ENCODE data around the gene MMP25.
A peak's percentile ranks its signal among the peaks of the same experiment; 100 is the strongest.

The MMP25 gene

DNA sequence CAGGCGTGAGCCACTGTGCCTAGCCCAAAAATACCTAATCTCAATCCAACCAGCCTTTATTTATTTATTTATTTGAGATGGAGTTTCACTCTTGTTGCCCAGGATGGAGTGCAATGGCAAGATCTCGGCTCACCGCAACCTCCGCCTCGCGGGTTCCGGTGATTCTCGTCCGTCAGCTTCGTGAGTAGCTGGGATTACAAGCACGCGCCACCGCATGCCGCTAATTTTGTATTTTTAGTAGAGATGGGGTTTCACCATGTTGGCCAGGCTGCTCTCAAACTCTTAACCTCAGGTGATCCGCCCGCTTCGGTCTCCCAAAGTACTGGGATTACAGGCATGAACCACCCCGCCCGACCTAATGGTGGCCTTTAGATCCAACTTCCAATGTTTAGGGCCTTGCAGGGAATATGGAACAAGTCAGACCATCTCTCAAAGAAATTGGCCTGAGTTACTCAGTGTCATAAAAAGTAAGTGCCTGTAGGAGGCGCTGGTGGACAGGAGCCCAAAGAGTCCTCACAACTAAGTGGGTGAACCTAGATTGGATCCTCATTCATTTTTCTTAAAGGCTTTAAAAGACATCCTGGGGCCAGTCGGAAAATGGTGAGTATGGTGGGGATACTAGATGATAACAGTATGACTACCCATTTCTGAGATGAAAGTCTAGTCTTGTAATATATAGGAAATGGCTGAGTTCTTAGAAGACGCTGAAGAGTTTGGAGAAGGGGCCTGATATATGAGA is 48.1 kb downstream of the MMP25 start:
- Mint-ChIP-seq H3K9me3 (no peaks in the 10 kb centered on the region), H3K27me3 (no peaks in the 10 kb centered on the region), H3K27ac (ENCODE audit: low read depth) (peak overlapping the region; percentile 32), H3K4me1 (peaks cover 16% of the 10 kb centered on the region), H3K4me3 (no peak overlapping the region), H3K36me3 (ENCODE audit: insufficient read depth) (peaks cover 7% of the 10 kb centered on the region)
- ATAC-seq (replicated peaks; ENCODE audit: extremely low read depth, poor library complexity, severe bottlenecking) (no peak), DNase-seq (ENCODE audit: low spot score in 2 of 2) (peak in 1 of 2 donors; percentile 47)

DNA sequence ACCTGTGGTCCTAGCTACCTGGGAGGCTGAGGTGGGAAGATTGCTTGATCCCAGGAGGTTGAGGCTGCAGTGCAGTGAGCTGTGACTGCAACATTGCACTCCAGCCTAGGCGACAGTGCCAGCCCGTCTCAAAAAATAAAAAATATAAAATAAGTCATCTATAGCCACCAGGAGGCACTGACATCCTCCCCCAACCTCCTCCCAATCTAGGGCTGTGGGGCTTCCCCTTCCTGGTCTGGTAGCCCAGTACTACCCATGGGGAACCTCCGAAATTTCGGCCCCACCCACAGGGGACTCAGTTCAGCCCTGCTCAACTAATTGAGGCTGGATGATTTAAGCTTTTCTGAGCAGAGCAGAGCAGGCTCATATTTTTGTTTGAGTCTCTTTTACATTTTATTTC is 49.5 kb downstream of the MMP25 start:
- DNase-seq (ENCODE audit: low spot score in 2 of 2) (peak in 1 of 2 donors; percentile 42), ATAC-seq (replicated peaks; ENCODE audit: extremely low read depth, poor library complexity, severe bottlenecking) (peak; percentile 70)
- peaks cover 28% of the 10 kb centered on the region for H3K4me1 Mint-ChIP-seq
- H3K9me3 Mint-ChIP-seq: no peaks in the 10 kb centered on the region
- H3K27me3 Mint-ChIP-seq: no peaks in the 10 kb centered on the region
- no peak overlapping the region for H3K4me3 Mint-ChIP-seq
- peak overlapping the region; percentile 38 for H3K27ac Mint-ChIP-seq (ENCODE audit: low read depth)
- peaks cover 9% of the 10 kb centered on the region for H3K36me3 Mint-ChIP-seq (ENCODE audit: insufficient read depth)

- H3K27me3 Mint-ChIP-seq: no peaks in the 10 kb centered on the region
- no peaks in the 10 kb centered on the region for H3K9me3 Mint-ChIP-seq
- H3K4me3 Mint-ChIP-seq: no peak overlapping the region
- H3K27ac Mint-ChIP-seq (ENCODE audit: low read depth): peak overlapping the region; percentile 38
- peaks cover 28% of the 10 kb centered on the region for H3K4me1 Mint-ChIP-seq
- no peak for ATAC-seq (replicated peaks; ENCODE audit: extremely low read depth, poor library complexity, severe bottlenecking)
- no peak for DNase-seq (ENCODE audit: low spot score in 2 of 2)
- peaks cover 13% of the 10 kb centered on the region for H3K36me3 Mint-ChIP-seq (ENCODE audit: insufficient read depth)
Measured at GRCh38 chr16:3096362-3096761, 50.0 kb downstream of the MMP25 start.

DNA sequence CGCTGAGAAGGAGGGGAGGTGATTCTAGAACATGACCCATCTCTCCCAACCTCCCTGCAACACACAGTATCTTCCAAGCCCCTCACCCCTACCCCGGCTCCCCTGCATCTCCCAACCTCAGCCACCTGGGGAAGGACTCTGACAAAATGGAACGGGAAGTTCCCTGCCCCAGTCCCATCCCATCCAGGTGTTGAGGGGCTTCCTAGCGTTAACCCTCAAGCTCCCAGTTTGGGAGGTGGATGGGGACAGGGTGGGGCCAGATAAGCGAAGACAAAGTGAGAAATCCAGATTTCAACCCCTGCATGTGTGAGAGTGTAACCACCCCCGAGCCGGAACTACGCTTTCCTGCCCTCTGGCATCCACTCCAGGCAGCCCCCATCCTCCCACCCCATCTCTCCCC is 50.9 kb downstream of the MMP25 start:
- no peaks in the 10 kb centered on the region for H3K27me3 Mint-ChIP-seq
- H3K27ac Mint-ChIP-seq (ENCODE audit: low read depth): no peak overlapping the region
- peaks cover 35% of the 10 kb centered on the region for H3K4me1 Mint-ChIP-seq
- H3K9me3 Mint-ChIP-seq: no peaks in the 10 kb centered on the region
- ATAC-seq (replicated peaks; ENCODE audit: extremely low read depth, poor library complexity, severe bottlenecking): no peak
- H3K36me3 Mint-ChIP-seq (ENCODE audit: insufficient read depth): peaks cover 14% of the 10 kb centered on the region
- H3K4me3 Mint-ChIP-seq: no peak overlapping the region
- no peak for DNase-seq (ENCODE audit: low spot score in 2 of 2)

DNA sequence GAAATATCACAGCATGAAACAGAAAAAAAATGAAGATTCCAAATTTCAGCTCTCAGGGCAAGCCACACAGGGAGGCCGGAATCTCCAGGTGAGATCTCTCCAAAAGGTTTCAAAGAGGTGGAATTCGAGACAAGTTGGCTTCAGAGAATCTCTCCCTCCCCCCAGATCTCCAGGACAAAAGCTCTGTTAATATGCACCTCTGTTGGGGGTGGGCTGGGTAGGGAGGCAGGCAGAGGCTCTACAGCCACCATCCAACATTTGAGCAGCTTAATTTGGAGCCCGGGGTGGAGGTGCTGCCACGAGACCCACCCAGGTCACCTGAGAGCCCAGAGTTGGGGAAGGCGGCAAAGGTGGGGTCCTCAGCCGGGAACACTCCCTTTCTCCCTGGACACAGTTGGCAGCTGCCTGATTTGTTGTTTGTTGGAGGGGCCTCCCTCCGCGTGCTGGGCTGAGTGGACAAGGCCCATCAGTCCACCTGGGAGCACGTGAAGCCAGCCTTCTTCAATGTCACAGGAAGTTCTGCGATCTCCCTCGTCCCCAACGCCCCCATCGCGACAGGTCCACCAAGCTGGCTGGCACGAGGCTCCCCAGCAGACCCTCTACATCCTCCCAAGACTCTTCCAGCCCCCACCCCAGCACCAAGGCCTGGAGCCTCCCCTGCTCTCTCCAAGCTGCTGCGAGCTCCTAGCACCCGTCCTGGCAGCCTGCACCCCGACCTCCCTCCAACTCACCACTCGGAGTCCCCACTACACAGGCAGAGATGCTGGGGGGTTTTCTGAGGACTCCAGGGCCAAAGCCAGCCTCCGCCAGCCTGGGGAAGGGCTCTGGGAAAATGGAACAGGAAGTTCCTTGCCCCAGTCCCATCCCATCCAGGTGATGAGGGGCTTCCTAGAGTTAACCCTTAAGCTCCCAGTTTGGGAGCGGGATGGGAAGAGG is 52.4 kb downstream of the MMP25 start, which contains the start of gene ZSCAN10:
Gene ZSCAN10 (minus strand): TSS at position 836 of the 936 bp plus-strand sequence. CDS start 6,357 bp downstream, outside the sequence.
- H3K36me3 Mint-ChIP-seq (ENCODE audit: insufficient read depth): peaks cover 13% of the 10 kb centered on the region
- no peaks in the 10 kb centered on the region for H3K9me3 Mint-ChIP-seq
- H3K27ac Mint-ChIP-seq (ENCODE audit: low read depth): no peak within 1 kb of the TSS
- H3K27me3 Mint-ChIP-seq: no peaks in the 10 kb centered on the region
- ATAC-seq (replicated peaks; ENCODE audit: extremely low read depth, poor library complexity, severe bottlenecking): no peak
- H3K4me1 Mint-ChIP-seq: peaks cover 36% of the 10 kb centered on the region
- DNase-seq (ENCODE audit: low spot score in 2 of 2): no peak
- peak within 1 kb of the TSS; percentile 64 for H3K4me3 Mint-ChIP-seq

DNA sequence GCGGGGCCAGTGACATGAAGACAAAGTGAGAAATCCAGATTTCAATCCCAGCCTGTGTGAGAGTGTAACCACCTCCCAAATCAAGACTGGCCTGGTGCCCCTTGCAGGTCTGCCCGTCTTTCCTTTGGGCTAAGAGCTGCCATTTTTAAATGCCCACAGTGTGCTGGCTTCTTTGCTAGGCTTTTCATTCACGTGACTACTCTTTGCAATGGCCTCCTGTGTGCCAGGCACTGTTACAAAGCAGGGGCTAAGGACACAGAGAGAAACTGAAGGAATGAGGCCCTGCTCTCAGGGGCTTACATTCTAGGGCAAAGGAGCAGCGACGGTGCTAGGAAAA is 53.0 kb downstream of the MMP25 start:
- H3K36me3 Mint-ChIP-seq (ENCODE audit: insufficient read depth): peaks cover 13% of the 10 kb centered on the region
- DNase-seq (ENCODE audit: low spot score in 2 of 2) (no peak), ATAC-seq (replicated peaks; ENCODE audit: extremely low read depth, poor library complexity, severe bottlenecking) (no peak)
- H3K9me3 Mint-ChIP-seq: no peaks in the 10 kb centered on the region
- H3K4me3 Mint-ChIP-seq: peak overlapping the region; percentile 64
- H3K27ac Mint-ChIP-seq (ENCODE audit: low read depth): no peak overlapping the region
- H3K27me3 Mint-ChIP-seq: no peaks in the 10 kb centered on the region
- peaks cover 35% of the 10 kb centered on the region for H3K4me1 Mint-ChIP-seq

DNA sequence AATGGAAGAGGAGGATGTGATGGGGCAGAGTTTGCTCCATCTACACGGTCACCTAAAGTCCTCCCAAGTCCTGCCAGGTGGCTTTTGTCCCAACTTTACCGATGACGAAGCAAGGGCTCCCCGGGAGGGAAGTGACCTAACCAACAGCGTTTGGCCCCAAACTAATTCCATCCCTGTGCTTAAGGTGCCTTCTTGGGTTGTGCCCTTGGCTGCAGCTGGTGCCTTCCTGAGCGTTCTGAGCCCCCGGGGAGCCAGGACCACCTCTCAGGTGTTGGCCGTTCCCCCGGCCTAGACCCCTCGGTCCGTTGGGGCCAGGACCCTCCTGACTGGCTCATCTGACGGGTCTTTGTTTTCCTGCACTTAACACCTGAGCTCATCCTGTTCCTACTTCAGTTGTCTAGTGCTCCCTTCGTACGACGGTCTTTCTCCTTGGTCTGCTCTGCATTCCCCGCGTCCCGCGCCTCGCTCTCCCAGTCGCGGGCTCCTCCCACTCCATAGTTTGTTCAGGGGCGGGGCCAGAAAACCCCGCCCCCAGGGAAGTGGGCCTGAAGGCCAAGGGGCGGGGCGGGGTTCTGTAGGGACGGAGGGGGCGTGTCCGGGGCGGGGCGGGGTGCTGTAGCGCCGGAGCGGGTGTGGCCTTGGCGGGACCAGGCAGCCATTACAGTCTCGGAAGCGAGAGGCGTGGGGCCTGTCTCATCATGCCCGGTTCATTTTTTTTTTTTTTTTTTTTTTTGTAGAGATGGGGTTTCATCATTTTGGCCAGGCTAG is 53.6 kb downstream of the MMP25 start:
- Mint-ChIP-seq H3K27ac (ENCODE audit: low read depth) (no peak overlapping the region), H3K4me3 (peak overlapping the region; percentile 64), H3K9me3 (no peaks in the 10 kb centered on the region), H3K27me3 (no peaks in the 10 kb centered on the region), H3K36me3 (ENCODE audit: insufficient read depth) (peaks cover 11% of the 10 kb centered on the region), H3K4me1 (peaks cover 29% of the 10 kb centered on the region)
- peak; percentile 82 for ATAC-seq (replicated peaks; ENCODE audit: extremely low read depth, poor library complexity, severe bottlenecking)
- peak; percentile 57 to 59 for DNase-seq (ENCODE audit: low spot score in 2 of 2)

- ATAC-seq (replicated peaks; ENCODE audit: extremely low read depth, poor library complexity, severe bottlenecking) (no peak), DNase-seq (ENCODE audit: low spot score in 2 of 2) (peak in 1 of 2 donors; percentile 29)
- Mint-ChIP-seq H3K36me3 (ENCODE audit: insufficient read depth) (peaks cover 10% of the 10 kb centered on the region), H3K27me3 (no peaks in the 10 kb centered on the region), H3K9me3 (no peaks in the 10 kb centered on the region), H3K4me3 (peak overlapping the region; percentile 76), H3K4me1 (peaks cover 35% of the 10 kb centered on the region), H3K27ac (ENCODE audit: low read depth) (peak overlapping the region; percentile 70)
Measured at GRCh38 chr16:3101018-3101840, 54.9 kb downstream of the MMP25 start.

DNA sequence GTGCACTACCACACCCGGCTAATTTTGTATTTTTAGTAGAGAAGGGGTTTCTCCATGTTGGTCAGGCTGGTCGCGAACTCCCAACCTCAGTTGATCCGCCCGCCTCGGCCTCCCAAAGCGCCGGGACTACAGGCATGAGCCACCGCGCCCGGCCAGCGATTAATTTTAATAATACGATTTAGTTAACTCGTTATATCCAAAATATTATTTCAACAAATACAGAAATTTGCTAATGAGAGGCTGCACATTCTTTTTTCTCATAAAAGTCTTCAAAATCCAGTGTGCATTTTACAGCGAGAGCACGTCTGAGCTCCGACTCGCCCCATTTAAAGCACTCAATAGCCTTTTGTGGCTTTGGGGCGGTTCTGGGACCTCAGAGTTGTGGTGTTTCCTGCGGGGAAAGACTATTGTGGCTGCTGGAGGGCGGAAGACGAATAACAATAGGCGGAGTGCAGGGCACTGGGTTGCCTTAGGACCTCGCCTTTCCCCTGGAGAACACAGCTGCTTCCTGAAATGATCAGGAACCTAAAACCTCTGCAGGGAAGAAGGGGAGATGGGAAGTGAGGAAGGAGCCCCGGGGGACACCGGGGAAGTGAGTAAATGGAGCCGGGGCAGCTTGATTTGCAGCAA is 55.6 kb downstream of the MMP25 start:
- no peaks in the 10 kb centered on the region for H3K9me3 Mint-ChIP-seq

DNA sequence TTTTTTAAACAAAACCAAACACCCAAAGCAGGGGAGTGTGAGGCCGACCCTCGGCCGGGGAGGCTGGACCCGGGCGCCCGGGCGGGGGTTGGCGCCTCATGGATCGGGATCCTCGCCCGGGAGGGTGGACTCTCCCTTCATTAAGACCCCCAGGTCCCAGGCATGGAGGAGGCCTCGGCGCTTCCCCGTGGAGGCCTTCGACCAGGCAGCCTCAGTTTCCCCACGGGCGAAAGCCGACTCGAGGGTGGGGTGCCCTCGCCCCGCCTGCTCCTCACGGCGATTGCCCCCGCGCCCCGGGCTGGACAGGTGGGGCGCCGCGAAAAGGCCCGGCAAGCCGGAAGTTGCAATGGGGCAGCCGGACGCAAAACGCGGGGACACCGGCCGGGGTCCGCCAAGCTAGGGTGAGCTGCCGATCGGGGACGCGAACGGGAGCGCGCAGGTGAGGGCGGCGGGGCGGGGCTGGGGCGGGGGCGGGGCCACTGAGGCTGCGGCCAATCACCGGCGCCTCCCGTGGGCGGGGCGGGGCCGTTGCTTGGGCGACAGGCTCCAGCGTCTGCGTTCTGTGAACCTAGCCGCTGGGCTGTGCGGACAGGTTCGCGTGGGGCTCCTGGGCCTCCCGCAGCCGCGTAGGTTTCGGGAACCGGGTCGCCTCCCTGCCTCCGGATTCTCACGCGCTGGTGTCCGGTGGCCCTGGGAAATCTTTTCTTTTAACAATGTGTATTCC is 60.0 kb downstream of the MMP25 start:
- Mint-ChIP-seq H3K27me3 (no peaks in the 10 kb centered on the region), H3K36me3 (ENCODE audit: insufficient read depth) (peaks cover 3% of the 10 kb centered on the region), H3K4me1 (peaks cover 23% of the 10 kb centered on the region), H3K27ac (ENCODE audit: low read depth) (peak overlapping the region; percentile 88), H3K4me3 (peak overlapping the region; percentile 78), H3K9me3 (no peaks in the 10 kb centered on the region)
- ATAC-seq (replicated peaks; ENCODE audit: extremely low read depth, poor library complexity, severe bottlenecking): peak; percentile 84
- peak; percentile 76 to 82 for DNase-seq (ENCODE audit: low spot score in 2 of 2)

More for the DNA sequence above, 55.6 kb downstream of the MMP25 start:
- Mint-ChIP-seq H3K4me3 (peak overlapping the region; percentile 76), H3K27ac (ENCODE audit: low read depth) (no peak overlapping the region), H3K36me3 (ENCODE audit: insufficient read depth) (peaks cover 12% of the 10 kb centered on the region), H3K4me1 (peaks cover 36% of the 10 kb centered on the region), H3K27me3 (no peaks in the 10 kb centered on the region)
- ATAC-seq (replicated peaks; ENCODE audit: extremely low read depth, poor library complexity, severe bottlenecking): no peak
- no peak for DNase-seq (ENCODE audit: low spot score in 2 of 2)

Data from central memory CD8-positive, alpha-beta T cell (primary cell).